Heart right ventricle (tissue), 16 donors: ENCODE data around the gene AJUBA. TPM values are rescaled to one million over a fixed set of nuclear protein-coding genes. Genes with fewer than 3 reads are reported as not detected.

Source experiments
- ATAC-seq, 8 donors: fragments of 200-7000 bp; cut with Tn5 transposase; one replicate each; pipeline ENCODE4 v1.9.1; 2020; ENCODE audit warnings: mild to moderate bottlenecking in 8 of 8, moderate library complexity in 8 of 8, moderate number of reproducible peaks in 1 of 8
- DNase-seq, 2 donors: peaks; one replicate each; pipeline ENCODE4 v3.0.0-alpha.2; 2020
- H3K27ac ChIP-seq, 10 donors: fragments of 200-600 bp; sonication (generic) in 2 of 10; one replicate each; pipeline versions ENCODE4 v1.5.0 to v1.8.0; 2020 to 2022; ENCODE audit warnings: mild to moderate bottlenecking in 3 of 10
- H3K27me3 ChIP-seq, 7 donors: fragments of 200-600 bp; one replicate each; pipeline ENCODE4 v1.8.0; 2021 to 2022; ENCODE audit warnings: mild to moderate bottlenecking in 2 of 7
- H3K36me3 ChIP-seq, 9 donors: fragments of 200-600 bp; sonication (generic) in 1 of 9; one replicate each; pipeline versions ENCODE4 v1.5.0 to v1.8.0; 2020 to 2022; ENCODE audit warnings: mild to moderate bottlenecking in 2 of 9
- H3K4me1 ChIP-seq, 9 donors: fragments of 200-600 bp; sonication (generic) in 1 of 9; one replicate each; pipeline versions ENCODE4 v1.5.0 to v1.8.0; 2020 to 2022; ENCODE audit warnings: mild to moderate bottlenecking in 4 of 9
- H3K4me3 ChIP-seq, 10 donors: fragments of 200-600 bp; sonication (generic) in 2 of 10; one replicate each; pipeline versions ENCODE4 v1.5.0 to v1.8.0; 2020 to 2022; ENCODE audit warnings: mild to moderate bottlenecking in 7 of 10, moderate library complexity in 2 of 10
- H3K9me3 ChIP-seq, 11 donors: fragments of 200-600 bp in 10 of 11; sonication (generic) in 2 of 11; one replicate each; pipeline versions ENCODE4 v1.5.0 to v1.8.0; 2013 to 2022; ENCODE audit warnings: mild to moderate bottlenecking in 2 of 11, control low read depth in 1 of 11, moderate library complexity in 1 of 11
- CTCF ChIP-seq, 9 donors: fragments of 200-600 bp; sonication (generic) in 2 of 9; IDR thresholded peaks; one replicate each; pipeline versions ENCODE4 v1.5.0 to v1.8.0; 2021 to 2022; ENCODE audit warnings: antibody characterized with exemption in 9 of 9, mild to moderate bottlenecking in 5 of 9, moderate library complexity in 1 of 9
- WGBS, 2 donors: extraction: QIAGEN DNeasy Blood & Tissue Kit; methylation state at CpG; one replicate each; pipeline ENCODE4 v1.1.7; 2013; ENCODE audit warnings: inconsistent platforms in 1 of 2; 5-methylcytosine and 5-hydroxymethylcytosine counted together
- intact Hi-C, 10 donors: fragments of 100-400 bp; cut with DNase I; formaldehyde crosslinking; loops; one replicate each; pipeline versions ENCODE4 v1.11.1 to v1.14.2; 2022
- polyA plus RNA-seq, 2 donors: library from polyadenylated mRNA; stranded (reverse); fragments of 200-250 nt; gene quantifications; one replicate each; pipeline ENCODE4 v1.2.3, GENCODE V29; 2013
- total RNA-seq, 10 donors: library from RNA; stranded (reverse); fragmentation: NEBNext Ultra II Directional in 3 of 10; extraction: Animal tissue kit (Norgen Biotek cat#: 25700) in 3 of 10; gene quantifications; one replicate each; pipeline versions ENCODE4 v1.2.1 to v1.2.4, GENCODE V29; 2021 to 2023
- donor health status: Arrhythmogenic right ventricular cardiomyopathy.
- donor health status: ischemic (EF 13 %, LVEDD 7.1; RV severe dilation, severe dysfunction).
- donor health status: healthy with polysubstance abuse.
- donor health status: DM: no; HTN: yes; CAD: no.
- donor health status: DM: no; HTN: no; CAD: no.
- donor health status: ischemic (EF 25% LVEDD 6.9; RV normal size, moderate dysfunction).
- donor health status: ischemic (EF 25% LVEDD 5.7; RV mildly dilated, moderate dysfunction).
- donor health status: healthy.
- donor health status: DM: yes; HTN: yes; CAD: no.
- donor health status: Ischemic cardiomyopathy.
- donor health status: ischemic (EF 35%, LVEDD 5.7; RV mildly dilated, moderate dysfunction).
- donor health status: nonischemic (EF 11% LVEDD 7.7; RV severe dilation, severe dysfunction).
- donor health status: DM: yes; HTN: yes; CAD: no.
- donor health status: PGD.
- donor health status: ischemic (EF 29% LVEDD 5.4; RV normal size, mild dysfunction).
- donor health status: nonischemic (EF 23%, LVEDD 6.1; RV moderate dilation, normal function).

The AJUBA gene
- total and polyA plus RNA-seq, 12 donors: 5.3 to 25.9 (median 10.2) TPM

- intact Hi-C loops: loop anchor here in 1 of 10 donors (1.0 kb wide), 1 partner anchor 19 kb away; no protein-coding TSS in a partner anchor
Observed at GRCh38 chr14:22977434-22977683, 5.0 kb downstream of the AJUBA start.

GRCh38 chr14:22976620-22977433 is 5.5 kb downstream of the AJUBA start:
- H3K9me3 ChIP-seq: no peaks in the 10 kb centered on the region
- ATAC-seq (no peak), DNase-seq (no peak)
- peak overlapping the region; percentile 9 to 91 (median 74) for H3K27ac ChIP-seq
- TF ChIP-seq CTCF (IDR thresholded peaks at IDR 0.05): no peak
- H3K27me3 ChIP-seq: peaks cover 0 to 29% (median 0%) of the 10 kb centered on the region in 7 donors
- intact Hi-C loops: loop anchor here in 1 of 10 donors (1.0 kb wide), 1 partner anchor 19 kb away; no protein-coding TSS in a partner anchor
- 34 to 43% methylated on average over 6 of the region's 6 CpGs for WGBS, 2 donors
- H3K4me1 ChIP-seq: peaks cover 8 to 64% (median 47%) of the 10 kb centered on the region in 9 donors
- H3K4me3 ChIP-seq: no peak overlapping the region
- peaks cover 0 to 42% (median 0%) of the 10 kb centered on the region in 9 donors for H3K36me3 ChIP-seq

More at GRCh38 chr14:22977434-22977683, 5.0 kb downstream of the AJUBA start:
- no peak for DNase-seq
- no peak for ATAC-seq
- Histone ChIP-seq H3K36me3 (peaks cover 0 to 37% (median 0%) of the 10 kb centered on the region in 9 donors), H3K9me3 (no peaks in the 10 kb centered on the region), H3K27me3 (peaks cover 0 to 33% (median 0%) of the 10 kb centered on the region in 7 donors), H3K4me3 (no peak overlapping the region), H3K4me1 (peaks cover 8 to 69% (median 52%) of the 10 kb centered on the region in 9 donors), H3K27ac (peak overlapping the region; percentile 9 to 91 (median 74))
- no peak for TF ChIP-seq CTCF (IDR thresholded peaks at IDR 0.05)

GRCh38 chr14:22974530-22975313 is 7.6 kb downstream of the AJUBA start:
- no peak overlapping the region for H3K4me3 ChIP-seq
- no peak for TF ChIP-seq CTCF (IDR thresholded peaks at IDR 0.05)
- 66 to 73% methylated on average over 9 of the region's 9 CpGs for WGBS, 2 donors
- DNase-seq: peak in 1 of 2 donors; percentile 57
- peak overlapping the region in 4 of 10 donors; percentile 4 to 39 (median 26) for H3K27ac ChIP-seq
- H3K36me3 ChIP-seq: peaks cover 0 to 50% (median 0%) of the 10 kb centered on the region in 9 donors
- H3K4me1 ChIP-seq: peaks cover 4 to 44% (median 33%) of the 10 kb centered on the region in 9 donors
- peak in 5 of 8 donors; percentile 7 to 29 (median 27) for ATAC-seq
- H3K27me3 ChIP-seq: peaks cover 0 to 8% (median 0%) of the 10 kb centered on the region in 7 donors
- intact Hi-C loops: no loop called here
- no peaks in the 10 kb centered on the region for H3K9me3 ChIP-seq
